IMR-90 (cell line): ENCODE data around the gene SRBD1.

Experiments used
- BHLHE40 ChIP-seq: fragments of 150-350 bp; IDR thresholded peaks from 2 replicates; pipeline ENCODE4 v1.6.1; 2016; ENCODE audit warnings: mild to moderate bottlenecking, low read depth, low read length
- CEBPB ChIP-seq: IDR thresholded peaks from 2 replicates; pipeline ENCODE4 v1.6.1; 2012; ENCODE audit warnings: low read depth, low read length, improper control_type of control experiment
- CHD1 ChIP-seq: IDR thresholded peaks from 2 replicates; pipeline ENCODE4 v1.6.1; 2012; ENCODE audit warnings: low read depth, low read length, improper control_type of control experiment
- FOS ChIP-seq: fragments of 150-350 bp; IDR thresholded peaks from 2 replicates; pipeline ENCODE4 v1.6.1; 2016; ENCODE audit warnings: low read depth, low read length
- MXI1 ChIP-seq: IDR thresholded peaks from 2 replicates; pipeline ENCODE4 v1.6.1; 2012; ENCODE audit warnings: low read depth, mild to moderate bottlenecking, low read length, moderate library complexity, borderline replicate concordance
- POLR2A ChIP-seq: IDR thresholded peaks from 2 replicates; pipeline ENCODE4 v1.6.1; 2012; ENCODE audit warnings: mild to moderate bottlenecking, low read depth, low read length
- RAD21 ChIP-seq: IDR thresholded peaks from 2 replicates; pipeline ENCODE4 v1.6.1; 2012; ENCODE audit warnings: low read length, improper control_type of control experiment
- TF ChIP-seq, protein P1 (sequence below): conservative IDR thresholded peaks from 2 replicates; pipeline ENCODE4 v1.5.1; 2012; ENCODE audit warnings: mild to moderate bottlenecking, low read depth, low read length, improper control_type of control experiment

- no peak for TF ChIP-seq POLR2A
- TF ChIP-seq, protein P1, sequence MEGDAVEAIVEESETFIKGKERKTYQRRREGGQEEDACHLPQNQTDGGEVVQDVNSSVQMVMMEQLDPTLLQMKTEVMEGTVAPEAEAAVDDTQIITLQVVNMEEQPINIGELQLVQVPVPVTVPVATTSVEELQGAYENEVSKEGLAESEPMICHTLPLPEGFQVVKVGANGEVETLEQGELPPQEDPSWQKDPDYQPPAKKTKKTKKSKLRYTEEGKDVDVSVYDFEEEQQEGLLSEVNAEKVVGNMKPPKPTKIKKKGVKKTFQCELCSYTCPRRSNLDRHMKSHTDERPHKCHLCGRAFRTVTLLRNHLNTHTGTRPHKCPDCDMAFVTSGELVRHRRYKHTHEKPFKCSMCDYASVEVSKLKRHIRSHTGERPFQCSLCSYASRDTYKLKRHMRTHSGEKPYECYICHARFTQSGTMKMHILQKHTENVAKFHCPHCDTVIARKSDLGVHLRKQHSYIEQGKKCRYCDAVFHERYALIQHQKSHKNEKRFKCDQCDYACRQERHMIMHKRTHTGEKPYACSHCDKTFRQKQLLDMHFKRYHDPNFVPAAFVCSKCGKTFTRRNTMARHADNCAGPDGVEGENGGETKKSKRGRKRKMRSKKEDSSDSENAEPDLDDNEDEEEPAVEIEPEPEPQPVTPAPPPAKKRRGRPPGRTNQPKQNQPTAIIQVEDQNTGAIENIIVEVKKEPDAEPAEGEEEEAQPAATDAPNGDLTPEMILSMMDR, result no peak
- TF ChIP-seq FOS, result no peak
- TF ChIP-seq MXI1, result no peak
- no peak for TF ChIP-seq RAD21
- no peak for TF ChIP-seq CEBPB
- no peak for TF ChIP-seq CHD1
- no peak for TF ChIP-seq BHLHE40
Observed at GRCh38 chr2:45390441-45390840, 220.6 kb downstream of the SRBD1 start.
